ENCODE data around the gene ESPL1. TPM values are rescaled to one million over a fixed set of nuclear protein-coding genes. Genes with fewer than 3 reads are reported as not detected.

Gene ESPL1
- total RNA-seq, 2 donors from 2014 or later = 0.55 to 6.1 TPM

DNA sequence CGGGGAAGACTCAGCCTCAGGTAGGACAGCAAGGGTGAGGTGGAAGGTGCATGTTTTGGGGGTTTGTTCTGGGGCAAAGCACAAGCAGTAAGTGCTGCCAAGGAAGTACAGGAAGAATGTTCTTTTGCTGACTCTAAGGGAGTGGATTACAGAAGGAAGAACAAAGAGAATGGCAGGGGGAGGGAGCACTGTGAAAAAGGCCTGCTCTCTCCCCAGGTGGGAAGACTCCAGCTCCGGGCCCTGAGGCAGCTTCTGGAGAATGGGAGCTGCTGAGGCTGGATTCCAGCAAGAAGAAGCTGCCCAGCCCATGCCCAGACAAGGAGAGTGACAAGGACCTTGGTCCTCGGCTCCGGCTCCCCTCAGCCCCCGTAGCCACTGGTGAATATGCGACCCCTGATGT is 20.2 kb downstream of the ESPL1 start:
- no peak for TF ChIP-seq POLR2AphosphoS5 (IDR thresholded peaks at IDR 0.05)
- TF ChIP-seq, protein P1, sequence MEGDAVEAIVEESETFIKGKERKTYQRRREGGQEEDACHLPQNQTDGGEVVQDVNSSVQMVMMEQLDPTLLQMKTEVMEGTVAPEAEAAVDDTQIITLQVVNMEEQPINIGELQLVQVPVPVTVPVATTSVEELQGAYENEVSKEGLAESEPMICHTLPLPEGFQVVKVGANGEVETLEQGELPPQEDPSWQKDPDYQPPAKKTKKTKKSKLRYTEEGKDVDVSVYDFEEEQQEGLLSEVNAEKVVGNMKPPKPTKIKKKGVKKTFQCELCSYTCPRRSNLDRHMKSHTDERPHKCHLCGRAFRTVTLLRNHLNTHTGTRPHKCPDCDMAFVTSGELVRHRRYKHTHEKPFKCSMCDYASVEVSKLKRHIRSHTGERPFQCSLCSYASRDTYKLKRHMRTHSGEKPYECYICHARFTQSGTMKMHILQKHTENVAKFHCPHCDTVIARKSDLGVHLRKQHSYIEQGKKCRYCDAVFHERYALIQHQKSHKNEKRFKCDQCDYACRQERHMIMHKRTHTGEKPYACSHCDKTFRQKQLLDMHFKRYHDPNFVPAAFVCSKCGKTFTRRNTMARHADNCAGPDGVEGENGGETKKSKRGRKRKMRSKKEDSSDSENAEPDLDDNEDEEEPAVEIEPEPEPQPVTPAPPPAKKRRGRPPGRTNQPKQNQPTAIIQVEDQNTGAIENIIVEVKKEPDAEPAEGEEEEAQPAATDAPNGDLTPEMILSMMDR (IDR thresholded peaks at IDR 0.05) = no peak
- no peak for TF ChIP-seq POLR2A (IDR thresholded peaks at IDR 0.05)
- intact Hi-C loops (cut with DNase I) = no loop called here
- Histone ChIP-seq H3K36me3 (no peaks in the 10 kb centered on the region), H3K4me1 (replicated peaks) (peaks cover 8% of the 10 kb centered on the region), H3K27me3 (replicated peaks; ENCODE audit: insufficient read depth) (no peaks in the 10 kb centered on the region), H3K9me3 (no peaks in the 10 kb centered on the region), H3K27ac (peak overlapping the region; percentile 20 to 48), H3K4me3 (no peak overlapping the region)
- 75% methylated on average over 6 of the region's 6 CpGs for WGBS
- peak; percentile 13 for DNase-seq (ENCODE audit: low spot score)

DNA sequence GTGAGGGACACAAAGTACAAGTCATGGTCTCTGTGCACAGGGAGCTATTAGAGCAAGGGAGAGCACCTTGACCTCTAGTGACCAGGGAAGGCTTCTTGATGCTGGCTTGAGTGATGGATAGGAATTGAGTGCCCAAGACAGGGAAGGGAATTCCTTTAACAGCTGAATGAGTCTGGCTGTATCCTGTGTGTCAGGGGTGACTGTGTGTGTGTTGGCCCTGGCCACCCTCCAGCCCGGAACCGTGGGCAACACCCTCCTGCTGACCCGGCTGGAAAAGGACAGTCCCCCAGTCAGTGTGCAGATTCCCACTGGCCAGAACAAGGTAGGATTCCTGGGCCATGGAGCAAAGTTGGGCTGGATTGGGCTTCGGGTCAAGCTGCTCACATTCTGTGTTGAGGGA is 21.8 kb downstream of the ESPL1 start:
- no peak for DNase-seq (ENCODE audit: low spot score)
- TF ChIP-seq POLR2AphosphoS5 (IDR thresholded peaks at IDR 0.05) (no peak), POLR2A (IDR thresholded peaks at IDR 0.05) (no peak)
- TF ChIP-seq, protein P1 (IDR thresholded peaks at IDR 0.05) = no peak
- 95% methylated on average over 4 of the region's 4 CpGs for WGBS
- H3K9me3 ChIP-seq = no peaks in the 10 kb centered on the region
- H3K27ac ChIP-seq = no peak overlapping the region
- intact Hi-C loops (cut with DNase I) = no loop called here
- H3K36me3 ChIP-seq = no peaks in the 10 kb centered on the region
- no peak overlapping the region for H3K4me3 ChIP-seq
- no peaks in the 10 kb centered on the region for H3K27me3 ChIP-seq (replicated peaks; ENCODE audit: insufficient read depth)
- peaks cover 8% of the 10 kb centered on the region for H3K4me1 ChIP-seq (replicated peaks)

DNA sequence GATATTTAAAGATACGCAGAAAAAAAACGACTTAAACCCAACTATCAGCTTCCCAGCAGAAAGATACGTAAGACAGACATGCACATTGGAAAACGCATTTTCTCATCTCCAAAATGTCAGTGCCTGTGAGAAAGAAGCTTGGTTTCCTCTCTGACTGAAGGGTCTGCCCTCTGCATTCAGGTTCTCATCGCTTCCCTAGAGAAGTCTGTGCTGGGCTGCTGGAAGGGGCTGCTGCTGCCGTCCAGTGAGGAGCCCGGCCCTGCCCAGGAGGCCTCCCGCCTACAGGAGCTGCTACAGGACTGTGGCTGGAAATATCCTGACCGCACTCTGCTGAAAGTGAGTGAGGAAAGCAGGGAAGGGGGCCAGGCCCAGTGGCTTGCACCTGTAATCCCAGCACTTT is 22.6 kb downstream of the ESPL1 start:
- Histone ChIP-seq H3K36me3 (no peaks in the 10 kb centered on the region), H3K4me1 (replicated peaks) (peaks cover 8% of the 10 kb centered on the region), H3K9me3 (no peaks in the 10 kb centered on the region), H3K27ac (no peak overlapping the region), H3K4me3 (no peak overlapping the region), H3K27me3 (replicated peaks; ENCODE audit: insufficient read depth) (no peaks in the 10 kb centered on the region)
- 97% methylated on average over 9 of the region's 9 CpGs for WGBS
- intact Hi-C loops (cut with DNase I) = no loop called here
- TF ChIP-seq POLR2AphosphoS5 (IDR thresholded peaks at IDR 0.05) = no peak
- TF ChIP-seq, protein P1 (IDR thresholded peaks at IDR 0.05) = no peak
- TF ChIP-seq POLR2A (IDR thresholded peaks at IDR 0.05) = no peak
- no peak for DNase-seq (ENCODE audit: low spot score)

DNA sequence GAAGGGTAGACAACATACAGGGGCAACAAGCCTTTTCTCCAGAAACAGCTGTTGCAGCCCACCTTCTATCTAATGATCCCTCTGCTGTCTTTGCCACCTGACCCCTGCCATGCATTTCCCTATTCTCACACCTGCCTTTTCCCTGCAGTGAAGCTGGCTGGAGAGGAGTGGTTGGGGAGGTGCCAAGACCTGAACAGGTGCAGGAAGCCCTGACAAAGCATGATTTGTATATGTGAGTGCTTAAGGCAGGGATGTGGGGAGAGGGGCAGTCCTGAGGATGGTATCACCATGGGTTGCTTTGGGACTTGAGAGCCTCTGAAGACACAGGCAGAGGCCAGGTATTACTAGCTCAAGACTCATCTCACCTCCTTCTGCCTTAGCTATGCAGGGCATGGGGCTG is 24.3 kb downstream of the ESPL1 start:
- Histone ChIP-seq H3K4me1 (replicated peaks) (no peaks in the 10 kb centered on the region), H3K4me3 (no peak overlapping the region), H3K36me3 (no peaks in the 10 kb centered on the region), H3K27ac (no peak overlapping the region), H3K27me3 (replicated peaks; ENCODE audit: insufficient read depth) (no peaks in the 10 kb centered on the region), H3K9me3 (no peaks in the 10 kb centered on the region)
- no peak for TF ChIP-seq POLR2AphosphoS5 (IDR thresholded peaks at IDR 0.05)
- TF ChIP-seq POLR2A (IDR thresholded peaks at IDR 0.05) = no peak
- TF ChIP-seq, protein P1 (IDR thresholded peaks at IDR 0.05) = no peak
- intact Hi-C loops (cut with DNase I) = no loop called here
- no peak for DNase-seq (ENCODE audit: low spot score)

DNA sequence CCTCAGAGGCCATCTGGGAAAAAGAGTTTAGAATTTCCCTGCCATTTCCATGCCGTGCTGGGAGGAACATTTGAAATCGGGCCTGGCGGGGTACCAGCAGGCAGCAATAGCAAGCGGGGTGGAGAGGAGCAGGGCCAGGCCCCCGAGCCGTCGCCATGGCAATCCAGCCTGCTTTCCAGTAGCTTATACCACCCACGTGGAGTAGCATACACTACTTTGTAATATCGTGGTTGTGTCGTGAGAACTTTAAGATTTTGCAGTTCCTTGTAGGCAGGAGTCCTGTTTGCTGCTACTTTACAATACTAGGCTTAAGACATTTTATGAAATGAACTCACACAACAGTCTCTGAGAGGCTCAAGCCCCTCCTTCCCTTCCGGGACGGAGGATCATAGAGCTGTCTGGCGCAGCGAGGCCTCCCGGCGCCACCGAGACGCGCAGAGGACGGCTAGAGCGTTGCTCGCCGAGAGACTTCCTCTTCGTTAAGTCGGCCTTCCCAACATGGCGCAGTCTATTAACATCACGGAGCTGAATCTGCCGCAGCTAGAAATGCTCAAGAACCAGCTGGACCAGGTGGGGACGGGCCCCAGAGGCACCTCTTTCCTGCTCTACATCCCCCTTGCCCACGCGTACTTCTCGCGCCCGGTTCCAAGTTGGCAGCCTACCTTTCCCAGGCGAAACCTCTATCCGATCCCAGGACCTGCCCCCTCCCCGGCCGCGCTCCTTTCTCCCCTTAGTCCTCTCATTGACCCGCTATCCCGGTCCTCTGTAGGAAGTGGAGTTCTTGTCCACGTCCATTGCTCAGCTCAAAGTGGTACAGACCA is 27.2 kb downstream of the ESPL1 start, which contains the start of gene PFDN5:
TSS of gene PFDN5 (plus strand) at position 473 of the 821 bp plus-strand sequence. CDS start at position 499, 26 bp downstream.
- 1% methylated on average over 42 of the region's 42 CpGs for WGBS
- H3K4me3 ChIP-seq = peak within 1 kb of the TSS; percentile 58 to 87
- H3K27me3 ChIP-seq (replicated peaks; ENCODE audit: insufficient read depth) = no peaks in the 10 kb centered on the region
- DNase-seq (ENCODE audit: low spot score) = peak; percentile 89
- H3K36me3 ChIP-seq = peaks cover 0 to 7% of the 10 kb centered on the region in 2 donors
- intact Hi-C loops (cut with DNase I) = loop anchor here (5.0 kb wide), 1 partner anchor 43 kb away; a partner anchor contains a TSS
- TF ChIP-seq, protein P1 (IDR thresholded peaks at IDR 0.05) = peak in 2 of 4 experiments; percentile 48 to 53
- TF ChIP-seq POLR2A (IDR thresholded peaks at IDR 0.05) (peak; percentile 74), POLR2AphosphoS5 (IDR thresholded peaks at IDR 0.05) (peak; percentile 96)
- H3K4me1 ChIP-seq (replicated peaks) = peaks cover 3% of the 10 kb centered on the region
- H3K9me3 ChIP-seq = no peaks in the 10 kb centered on the region
- peak within 1 kb of the TSS; percentile 77 to 79 for H3K27ac ChIP-seq

All from prostate gland (tissue), 2 donors.